GM21825 (cell line): ENCODE measurements around the gene RASGEF1B.

Experiments used
- ATAC-seq: cut with Tn5 transposase; IDR thresholded peaks from one replicate; pipeline ENCODE4 v1.9.1; 2021; ENCODE audit warnings: mild to moderate bottlenecking, moderate library complexity; ENCODE audit not compliant: unreplicated experiment

RASGEF1B gene

DNA sequence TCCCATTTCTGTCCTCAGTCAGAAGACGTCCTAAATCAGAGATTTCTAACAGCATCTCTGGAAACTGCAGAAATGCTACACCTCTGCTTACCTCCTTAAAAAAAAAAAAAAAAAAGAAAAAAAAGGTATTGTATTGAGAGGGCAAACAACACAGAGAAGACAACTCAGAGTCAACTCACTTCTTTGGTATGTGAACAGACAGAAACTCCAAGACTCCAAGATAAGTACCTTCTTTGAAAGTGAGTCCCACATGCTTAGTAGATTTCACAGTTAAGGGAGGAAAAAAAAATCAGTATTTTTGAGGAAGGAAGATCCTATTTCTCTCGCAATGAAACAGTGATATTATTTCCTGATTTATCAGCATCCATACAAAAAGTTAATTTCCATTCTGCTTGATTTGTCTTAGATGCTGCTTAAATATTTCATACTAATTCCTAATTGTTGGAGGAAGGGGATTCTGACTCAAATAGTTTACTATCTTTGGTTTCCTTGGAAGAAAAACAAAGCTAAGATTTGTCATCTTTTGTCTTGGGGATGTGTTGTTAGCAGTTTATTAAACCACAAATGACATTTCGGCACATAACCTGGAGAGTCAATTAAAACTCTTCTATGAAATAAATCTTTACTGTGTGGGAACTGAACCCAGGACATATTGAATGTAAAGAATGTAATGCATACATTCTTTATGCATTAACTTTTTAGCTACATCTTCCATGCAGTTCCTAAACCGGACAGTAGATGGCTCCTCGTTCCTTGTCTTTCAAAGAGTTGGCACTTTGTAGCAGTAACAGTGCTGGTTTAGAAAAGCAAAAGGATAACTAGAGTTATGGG, 4.7 kb downstream of the RASGEF1B start:
- no peak for ATAC-seq

DNA sequence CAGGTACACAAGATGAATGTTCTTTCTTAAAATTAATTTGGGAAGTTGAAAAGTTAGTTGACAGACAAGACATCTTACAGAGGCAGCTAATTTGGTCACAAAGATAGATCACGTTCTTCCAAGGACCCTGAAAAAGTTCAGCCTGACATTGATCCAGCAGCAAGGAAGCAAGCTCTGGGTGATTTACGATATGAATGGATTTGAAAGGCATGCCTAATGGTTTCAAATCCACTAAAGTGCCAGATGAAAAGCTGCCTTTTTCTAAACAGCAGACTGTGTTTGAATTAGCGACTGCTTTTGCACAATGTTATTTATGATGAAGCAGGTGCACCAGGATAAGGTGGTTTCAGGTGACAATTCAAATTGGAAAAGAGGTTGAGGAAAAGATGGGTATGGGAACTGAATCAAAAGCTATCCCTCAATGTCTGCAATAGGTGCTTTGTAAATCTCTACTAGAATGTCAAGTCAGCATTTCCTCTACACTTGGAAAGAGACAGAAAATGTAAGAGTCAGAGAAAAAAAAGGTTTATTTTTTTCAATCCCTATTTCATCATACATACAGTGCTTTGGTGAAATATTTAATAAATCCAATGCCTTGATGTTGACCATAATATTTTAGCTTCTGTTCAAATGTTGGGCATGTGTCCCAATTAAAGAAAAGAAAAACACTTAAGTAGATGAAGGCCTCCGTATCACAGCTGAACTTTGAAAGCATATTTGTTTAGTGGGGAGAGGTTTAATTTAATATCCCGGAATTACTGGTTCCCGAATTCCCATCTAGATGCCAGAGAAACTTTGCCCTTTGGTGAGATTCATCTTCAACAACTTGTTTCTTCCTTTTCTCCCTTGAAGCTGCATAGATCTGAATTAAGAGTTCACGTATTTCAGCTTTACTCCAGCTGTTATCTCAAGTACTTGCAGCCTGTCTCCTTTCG, 6.0 kb downstream of the RASGEF1B start:
- ATAC-seq: no peak

- no peak for ATAC-seq
Observed at GRCh38 chr4:81460834-81461233, 10.9 kb downstream of the RASGEF1B start.

DNA sequence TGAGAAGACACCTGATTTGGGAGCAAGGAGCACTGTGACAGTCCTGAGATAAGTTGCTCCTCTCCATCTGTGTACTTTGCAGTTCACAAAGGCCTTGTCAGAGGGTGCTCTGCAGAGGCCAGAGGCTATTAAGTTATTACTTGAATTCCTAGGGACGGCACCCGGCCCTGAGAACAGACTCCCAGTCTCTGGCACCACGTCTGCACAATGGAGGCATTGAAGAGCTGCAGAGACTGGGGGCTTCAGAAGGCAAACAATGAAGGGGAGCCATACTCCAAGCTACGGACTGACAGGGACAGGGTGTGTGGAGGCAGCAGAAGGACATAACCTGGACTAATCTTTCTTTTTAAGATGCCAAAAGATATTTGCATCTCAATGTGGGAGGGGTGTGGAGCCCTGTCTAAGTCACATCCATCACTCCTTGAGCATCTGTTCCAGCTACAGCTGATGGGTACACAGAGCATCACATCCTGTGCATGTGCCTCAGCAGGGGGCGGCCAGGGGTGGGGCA, 11.5 kb downstream of the RASGEF1B start:
- ATAC-seq: no peak

GRCh38 chr4:81459228-81459627, 12.5 kb downstream of the RASGEF1B start:
- ATAC-seq: no peak

DNA sequence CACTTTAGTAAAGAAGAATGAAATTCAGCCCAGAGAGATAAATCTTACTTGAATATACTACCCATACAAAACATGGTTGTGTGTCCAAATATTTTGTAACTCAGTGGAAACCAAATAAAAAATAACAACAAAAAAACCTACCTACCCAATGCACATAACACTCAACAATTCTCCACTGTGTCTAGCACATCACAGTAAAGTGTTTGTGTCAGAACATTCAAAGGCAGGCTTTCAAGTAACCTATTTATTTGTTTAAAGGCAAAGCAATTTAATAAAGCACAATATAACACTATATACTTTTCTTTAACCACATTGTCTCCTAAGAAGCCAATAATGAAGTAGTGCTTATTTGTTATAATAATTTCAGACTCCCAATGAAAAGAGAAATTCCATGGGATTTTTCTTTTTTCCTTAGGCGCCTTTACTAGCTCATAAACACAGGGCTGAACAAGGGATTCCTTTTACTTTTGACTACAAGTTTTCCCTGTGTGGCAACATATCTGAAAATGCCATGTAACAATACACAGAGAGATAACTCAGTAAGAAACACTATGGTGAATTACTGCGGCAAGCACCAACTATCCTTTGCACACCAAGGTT, 13.7 kb downstream of the RASGEF1B start:
- ATAC-seq: no peak

DNA sequence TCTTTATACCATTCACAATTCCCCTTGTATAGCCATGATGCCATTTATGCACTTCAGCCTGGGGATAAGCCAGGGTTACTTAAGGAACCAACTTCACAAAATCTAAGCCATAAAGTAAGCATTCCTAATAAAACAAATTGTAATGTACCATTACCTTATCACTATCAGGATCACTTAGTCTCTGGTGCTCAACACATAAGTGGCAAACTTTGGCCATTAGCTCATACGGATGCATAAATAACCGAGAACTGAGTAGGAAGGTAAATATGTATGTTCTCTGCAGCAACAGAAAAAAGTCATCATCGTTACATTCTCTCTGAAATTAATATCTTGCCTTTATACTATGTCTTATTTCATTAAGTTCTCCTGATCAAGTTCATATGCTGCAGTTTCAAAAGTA, 14.4 kb downstream of the RASGEF1B start:
- no peak for ATAC-seq

DNA sequence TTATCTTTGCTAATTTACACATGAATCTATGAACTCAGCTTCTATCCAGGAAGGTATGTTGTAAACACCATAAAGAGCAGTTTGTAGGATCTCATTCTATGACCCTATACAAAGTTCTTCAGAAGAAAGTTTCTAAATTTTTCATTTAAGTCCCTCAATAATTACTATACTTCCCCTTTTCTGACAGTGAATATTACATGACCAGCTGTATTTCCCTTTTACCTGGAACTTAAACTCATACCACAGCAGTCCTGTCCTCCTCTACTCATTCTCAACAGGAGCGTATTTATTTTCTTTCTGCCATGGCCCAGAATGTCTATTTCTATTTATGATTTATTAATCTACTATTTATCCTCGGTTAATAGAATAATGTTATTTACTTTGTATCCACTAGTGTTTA, 15.8 kb downstream of the RASGEF1B start:
- ATAC-seq: no peak

- no peak for ATAC-seq
Observed at GRCh38 chr4:81454948-81455347, 16.8 kb downstream of the RASGEF1B start.

DNA sequence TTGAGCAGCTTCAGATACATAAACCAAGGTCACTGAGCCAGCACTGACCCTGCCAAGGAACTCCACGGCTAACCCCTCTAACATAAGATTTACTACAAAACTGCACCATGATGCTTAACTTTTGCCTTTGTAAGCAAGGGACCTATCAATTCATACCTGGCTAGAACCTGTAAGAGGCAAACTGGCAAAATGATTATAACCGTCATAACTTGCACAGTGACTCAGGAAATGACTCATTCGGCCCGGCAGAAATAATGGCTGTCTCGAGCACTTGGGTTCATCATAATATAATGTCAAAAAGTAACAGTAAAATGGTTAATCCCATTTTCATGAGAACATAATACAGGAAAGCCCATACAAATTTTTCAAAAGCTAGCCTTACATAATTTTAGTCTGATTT, 17.2 kb downstream of the RASGEF1B start:
- ATAC-seq: no peak

DNA sequence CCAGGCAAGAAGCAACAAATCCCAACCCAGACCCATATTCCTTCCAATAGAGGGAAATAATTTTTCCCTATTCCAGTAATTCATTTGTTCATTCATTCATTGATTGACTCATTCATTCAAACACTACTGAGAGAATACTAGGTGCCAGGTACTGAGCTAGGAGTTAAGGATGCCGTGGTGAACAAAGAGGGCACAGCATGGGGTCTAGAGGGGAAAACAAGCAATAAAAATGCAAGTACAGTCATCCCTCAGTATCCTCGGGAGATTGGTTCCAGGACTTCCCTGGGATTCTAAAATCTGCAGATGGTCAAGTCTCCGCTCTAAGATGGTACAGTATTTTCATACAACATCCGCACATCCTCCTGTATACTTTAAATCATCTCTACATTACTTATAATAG, 18.7 kb downstream of the RASGEF1B start:
- ATAC-seq: no peak

- no peak for ATAC-seq
Observed at GRCh38 chr4:81452452-81453006, 19.2 kb downstream of the RASGEF1B start.

GRCh38 chr4:81449015-81449414, 22.7 kb downstream of the RASGEF1B start:
- ATAC-seq: no peak

DNA sequence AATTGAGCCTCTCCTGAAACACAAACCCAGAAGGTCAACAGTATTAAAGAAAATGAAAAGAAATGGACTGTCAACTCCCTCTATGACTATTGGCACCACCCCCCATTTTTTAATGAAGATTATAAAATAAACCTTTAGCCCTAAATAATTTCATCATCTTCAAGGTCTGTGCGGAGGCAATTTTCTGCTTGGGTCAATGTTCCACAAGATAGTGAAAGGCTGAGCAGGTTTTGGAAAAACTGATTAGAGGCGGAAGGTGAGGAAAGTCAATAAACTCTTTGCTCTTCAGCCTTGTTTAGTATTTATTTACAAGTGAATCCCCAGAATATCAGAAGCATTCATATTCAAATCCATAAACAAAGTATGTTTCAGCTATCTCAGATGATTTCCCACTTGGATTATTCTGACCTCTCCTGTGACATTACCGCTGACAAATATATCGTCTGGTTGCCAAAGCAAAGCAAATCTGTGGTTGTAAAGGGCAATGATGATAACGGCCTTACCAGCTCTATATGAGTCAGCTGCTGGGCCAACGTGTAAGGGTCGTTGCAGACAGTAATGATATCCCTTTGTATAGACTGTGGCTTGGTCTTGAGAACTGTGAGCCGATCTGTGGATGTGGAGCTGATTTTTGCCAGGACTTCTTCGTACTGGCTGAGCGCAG, 24.0 kb downstream of the RASGEF1B start:
- ATAC-seq: no peak

- no peak for ATAC-seq
Observed at GRCh38 chr4:81446634-81447033, 25.1 kb downstream of the RASGEF1B start.

DNA sequence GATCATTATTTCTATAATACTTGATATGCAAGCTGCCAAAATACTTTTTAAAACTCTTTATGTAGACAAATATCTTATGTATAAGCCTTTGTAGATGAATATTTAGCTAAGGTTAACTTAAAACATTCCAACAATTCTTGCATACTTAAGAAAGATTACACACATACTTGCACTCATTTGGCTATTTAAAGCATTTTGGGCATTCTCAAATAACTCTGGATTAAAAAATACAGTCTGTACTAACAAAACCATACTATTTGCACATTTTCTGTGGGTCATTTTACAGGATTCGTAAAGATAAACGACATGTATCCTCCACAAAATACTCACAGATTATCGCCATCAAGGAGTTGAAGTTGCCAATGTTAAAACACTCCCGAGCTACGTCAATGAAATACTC, 26.5 kb downstream of the RASGEF1B start:
- ATAC-seq: no peak

DNA sequence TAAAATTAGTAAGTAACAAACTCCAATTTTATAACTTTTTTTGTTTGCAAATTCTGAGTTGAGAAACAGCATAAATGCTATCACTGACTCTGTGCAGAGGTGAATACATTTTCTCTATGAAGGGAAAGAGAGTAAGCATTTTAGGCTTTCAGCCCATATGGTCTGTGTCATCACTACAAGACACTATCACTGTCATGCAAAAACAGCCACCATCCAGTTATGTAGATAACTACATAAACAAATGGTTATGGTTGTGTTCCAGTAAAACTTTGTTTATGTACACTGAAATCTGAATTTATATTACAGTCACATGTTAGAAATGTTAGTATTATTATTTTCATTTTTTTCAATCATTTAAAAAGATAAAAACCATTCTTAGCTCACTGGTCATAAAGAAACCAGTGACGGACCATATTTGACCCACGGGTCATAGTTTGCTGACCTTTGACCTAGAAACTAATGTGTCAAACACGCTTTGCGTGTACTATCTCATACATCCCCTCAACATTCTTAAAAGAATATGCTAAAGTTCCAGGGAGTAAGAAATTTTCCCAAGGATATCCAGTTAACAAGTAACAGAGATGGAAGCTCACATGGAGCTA, 29.1 kb downstream of the RASGEF1B start:
- no peak for ATAC-seq

GRCh38 chr4:81440949-81441348, 30.8 kb downstream of the RASGEF1B start:
- no peak for ATAC-seq

DNA sequence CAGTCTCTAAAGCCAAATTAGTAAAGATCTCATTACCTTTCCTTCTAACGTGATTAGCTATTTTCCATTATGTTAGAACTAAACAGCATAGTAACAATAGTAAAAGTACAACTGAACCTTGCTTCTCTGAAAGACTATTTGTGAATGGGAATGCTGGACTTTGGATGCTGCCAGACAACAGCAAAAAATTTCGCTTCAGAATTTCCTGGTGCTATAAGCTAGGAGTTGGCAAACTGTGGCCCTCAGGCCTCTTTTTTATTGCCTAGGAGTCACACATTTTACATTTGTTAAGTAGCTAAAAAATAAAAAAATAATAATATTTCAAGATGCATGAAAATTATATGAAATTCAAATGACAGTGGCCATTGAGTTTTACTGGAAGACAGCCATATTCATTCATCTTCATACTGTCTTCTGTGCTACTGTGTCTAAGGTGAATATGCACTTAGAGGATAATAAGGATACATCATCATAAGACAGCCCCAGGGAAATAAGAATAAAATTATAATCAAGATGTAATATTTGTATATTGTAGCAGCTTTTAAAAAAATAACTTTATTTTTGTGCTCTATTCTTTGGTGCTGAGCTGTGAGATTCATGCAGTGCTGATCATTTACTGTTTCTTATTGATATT, 34.6 kb downstream of the RASGEF1B start:
- ATAC-seq: no peak

- ATAC-seq: no peak
Observed at GRCh38 chr4:81436096-81436495, 35.6 kb downstream of the RASGEF1B start.
